Duodenal mucosa (tissue), 2 donors: Measurements from ENCODE around the gene DENND5A.
A peak's percentile ranks its signal among the peaks of the same experiment; 100 is the strongest.

ENCODE experiments used
- H3K27ac ChIP-seq: one replicate; pipeline ENCODE4 v1.7.0; 2013; ENCODE audit warnings: low read depth, low read length
- H3K27me3 ChIP-seq, 2 donors: one replicate each; pipeline ENCODE4 v1.7.0; 2013; ENCODE audit warnings: low read length in 2 of 2, control low read depth in 1 of 2; ENCODE audit not compliant: insufficient read depth in 2 of 2, control insufficient read depth in 1 of 2
- H3K36me3 ChIP-seq, 2 donors: one replicate each; pipeline ENCODE4 v1.7.0; 2013; ENCODE audit warnings: low read length in 2 of 2, control low read depth in 1 of 2; ENCODE audit not compliant: insufficient read depth in 2 of 2, control insufficient read depth in 1 of 2
- H3K4me1 ChIP-seq, 2 donors: one replicate each; pipeline ENCODE4 v1.7.0; 2013; ENCODE audit warnings: low read length in 2 of 2, control low read depth in 1 of 2; ENCODE audit not compliant: insufficient read depth in 2 of 2, control insufficient read depth in 1 of 2
- H3K4me3 ChIP-seq, 2 donors: one replicate each; pipeline ENCODE4 v1.7.0; 2013; ENCODE audit warnings: low read length in 2 of 2, low read depth in 1 of 2
- H3K9ac ChIP-seq, 2 donors: one replicate each; pipeline ENCODE4 v1.7.0; 2013; ENCODE audit warnings: low read length in 2 of 2, low read depth in 1 of 2
- H3K9me3 ChIP-seq, 2 donors: one replicate each; pipeline ENCODE4 v1.7.0; 2013; ENCODE audit warnings: low read length in 2 of 2, control low read depth in 1 of 2; ENCODE audit not compliant: control insufficient read depth in 1 of 2

Gene DENND5A

GRCh38 chr11:9143721-9144120 is 121.4 kb downstream of the DENND5A start:
- no peaks in the 10 kb centered on the region for H3K9me3 ChIP-seq
- no peak overlapping the region for H3K4me3 ChIP-seq
- H3K9ac ChIP-seq, result no peak overlapping the region
- H3K36me3 ChIP-seq, result peaks cover 7 to 46% of the 10 kb centered on the region in 2 donors
- no peaks in the 10 kb centered on the region for H3K27me3 ChIP-seq
- H3K27ac ChIP-seq, result no peak overlapping the region
- H3K4me1 ChIP-seq, result no peaks in the 10 kb centered on the region

- Histone ChIP-seq H3K27ac (no peak overlapping the region), H3K36me3 (peaks cover 7 to 46% of the 10 kb centered on the region in 2 donors), H3K27me3 (no peaks in the 10 kb centered on the region), H3K4me1 (no peaks in the 10 kb centered on the region), H3K9ac (no peak overlapping the region), H3K9me3 (no peaks in the 10 kb centered on the region), H3K4me3 (no peak overlapping the region)
Measured at GRCh38 chr11:9142732-9143131, 122.4 kb downstream of the DENND5A start.

GRCh38 chr11:9141186-9141585 is 124.0 kb downstream of the DENND5A start:
- Histone ChIP-seq H3K9me3 (no peaks in the 10 kb centered on the region), H3K9ac (no peak overlapping the region), H3K27ac (no peak overlapping the region), H3K4me3 (no peak overlapping the region), H3K27me3 (no peaks in the 10 kb centered on the region), H3K4me1 (peaks cover 5% of the 10 kb centered on the region in 2 donors), H3K36me3 (peaks cover 7 to 32% of the 10 kb centered on the region in 2 donors)

GRCh38 chr11:9139628-9140357 is 125.4 kb downstream of the DENND5A start:
- Histone ChIP-seq H3K9ac (no peak overlapping the region), H3K4me1 (peaks cover 5% of the 10 kb centered on the region in 2 donors), H3K27me3 (no peaks in the 10 kb centered on the region), H3K4me3 (no peak overlapping the region), H3K36me3 (peaks cover 4 to 26% of the 10 kb centered on the region in 2 donors), H3K27ac (no peak overlapping the region), H3K9me3 (no peaks in the 10 kb centered on the region)

GRCh38 chr11:9138612-9139579 is 126.3 kb downstream of the DENND5A start:
- Histone ChIP-seq H3K27ac (peak overlapping the region; percentile 52), H3K4me3 (no peak overlapping the region), H3K36me3 (peaks cover 3 to 24% of the 10 kb centered on the region in 2 donors), H3K27me3 (no peaks in the 10 kb centered on the region), H3K9ac (no peak overlapping the region), H3K9me3 (no peaks in the 10 kb centered on the region), H3K4me1 (peaks cover 5% of the 10 kb centered on the region in 2 donors)

GRCh38 chr11:9138133-9138453 is 127.1 kb downstream of the DENND5A start:
- Histone ChIP-seq H3K36me3 (peaks cover 3 to 16% of the 10 kb centered on the region in 2 donors), H3K9me3 (no peaks in the 10 kb centered on the region), H3K4me1 (peaks cover 5% of the 10 kb centered on the region in 2 donors), H3K27me3 (no peaks in the 10 kb centered on the region), H3K4me3 (no peak overlapping the region), H3K9ac (no peak overlapping the region), H3K27ac (no peak overlapping the region)

GRCh38 chr11:9137293-9138132 is 127.6 kb downstream of the DENND5A start:
- peaks cover 5% of the 10 kb centered on the region in 2 donors for H3K4me1 ChIP-seq
- no peak overlapping the region for H3K27ac ChIP-seq

GRCh38 chr11:9136741-9137140 is 128.4 kb downstream of the DENND5A start:
- Histone ChIP-seq H3K4me1 (peaks cover 5% of the 10 kb centered on the region in 2 donors), H3K9me3 (no peaks in the 10 kb centered on the region), H3K4me3 (no peak overlapping the region), H3K27ac (no peak overlapping the region), H3K9ac (no peak overlapping the region), H3K36me3 (peaks cover 3 to 8% of the 10 kb centered on the region in 2 donors), H3K27me3 (no peaks in the 10 kb centered on the region)

More at GRCh38 chr11:9137293-9138132, 127.6 kb downstream of the DENND5A start:
- Histone ChIP-seq H3K36me3 (peaks cover 3 to 12% of the 10 kb centered on the region in 2 donors), H3K27me3 (no peaks in the 10 kb centered on the region), H3K9me3 (no peaks in the 10 kb centered on the region), H3K4me3 (peak overlapping the region in 1 of 2 donors; percentile 11), H3K9ac (peak overlapping the region; percentile 13 to 16)

- Histone ChIP-seq H3K9me3 (no peaks in the 10 kb centered on the region), H3K4me3 (no peak overlapping the region), H3K4me1 (peaks cover 5% of the 10 kb centered on the region in 2 donors), H3K27ac (no peak overlapping the region), H3K27me3 (no peaks in the 10 kb centered on the region), H3K36me3 (no peaks in the 10 kb centered on the region), H3K9ac (no peak overlapping the region)
Measured at GRCh38 chr11:9133956-9134355, 131.2 kb downstream of the DENND5A start.
